ENCODE data around the gene POMC.
"Not testable (repeated sequence)": the region's sequence is repeated elsewhere in the genome, so short reads cannot be mapped to it uniquely, and the experiment has no call there.

POMC gene

GRCh38 chr2:25168256-25169072 lies at the start of gene POMC:
POMC (minus strand) TSS chr2:25168580; CDS start chr2:25164772, 3,808 bp downstream.
- DNase-seq = no peak

- no peak for DNase-seq
Observed at GRCh38 chr2:25218100-25218499, 49.7 kb upstream of the POMC start.

- peak; percentile 92 for DNase-seq
Observed at GRCh38 chr2:25215948-25216679, 47.7 kb upstream of the POMC start.

- DNase-seq = no peak
Observed at GRCh38 chr2:25215232-25215631, 46.9 kb upstream of the POMC start.

- DNase-seq = no peak
Observed at GRCh38 chr2:25213229-25213628, 44.8 kb upstream of the POMC start.

GRCh38 chr2:25210923-25211322 lies 42.5 kb upstream of the POMC start:
- DNase-seq = not testable (repeated sequence)

- DNase-seq = no peak
Observed at GRCh38 chr2:25207078-25207545, 38.7 kb upstream of the POMC start.

- DNase-seq = peak; percentile 42
Observed at GRCh38 chr2:25204190-25204838, 35.9 kb upstream of the POMC start.

- no peak for DNase-seq
Observed at GRCh38 chr2:25202275-25202674, 33.9 kb upstream of the POMC start.

GRCh38 chr2:25201794-25202193 lies 33.4 kb upstream of the POMC start:
- no peak for DNase-seq

- no peak for DNase-seq
Observed at GRCh38 chr2:25201265-25201664, 32.9 kb upstream of the POMC start.

- no peak for DNase-seq
Observed at GRCh38 chr2:25198576-25198975, 30.2 kb upstream of the POMC start.

GRCh38 chr2:25198209-25198525 lies 29.8 kb upstream of the POMC start:
- DNase-seq = no peak

GRCh38 chr2:25197336-25198208 lies 29.2 kb upstream of the POMC start:
- DNase-seq = peak; percentile 51

- DNase-seq = no peak
Observed at GRCh38 chr2:25194576-25195122, 26.3 kb upstream of the POMC start.

- DNase-seq = no peak
Observed at GRCh38 chr2:25190536-25190935, 22.2 kb upstream of the POMC start.

- no peak for DNase-seq
Observed at GRCh38 chr2:25188405-25188804, 20.0 kb upstream of the POMC start.

GRCh38 chr2:25187729-25188350 lies 19.5 kb upstream of the POMC start:
- DNase-seq = no peak

- DNase-seq = no peak
Observed at GRCh38 chr2:25184254-25184653, 15.9 kb upstream of the POMC start.

GRCh38 chr2:25178976-25179375 lies 10.6 kb upstream of the POMC start:
- DNase-seq = no peak

GRCh38 chr2:25177211-25177611 lies 8.8 kb upstream of the POMC start:
- DNase-seq = no peak

Data from right hindlimb (tissue), 1 donor.